Calu3 (cell line): ENCODE results near the gene PRIM2. TPM values are rescaled to one million over a fixed set of nuclear protein-coding genes. Genes with fewer than 3 reads are reported as not detected.
"Not testable (repeated sequence)": the region's sequence is repeated elsewhere in the genome, so short reads cannot be mapped to it uniquely, and the experiment has no call there.

ENCODE experiments used
- BruUV-seq: library from RNA; stranded (reverse); fragments of 400-500 nt; replicated peaks from 2 replicates; lab custom pipeline; 2021; lab: Mats Ljungman, UMichigan
- CTCF ChIA-PET: fragments of 300-600 bp; sonication (Branson Sonifier 250); formaldehyde crosslinking; loops from one replicate; lab custom pipeline; 2022; ENCODE audit warnings: antibody characterized with exemption; lab: Charles Lee
- DNase-seq: peaks from one replicate; pipeline ENCODE4 v3.0.0; 2022
- H3K27ac Mint-ChIP-seq: one replicate; pipeline ENCODE4 v1.8.0; 2022; ENCODE audit warnings: mixed read lengths; ENCODE audit not compliant: unreplicated experiment
- H3K27me3 Mint-ChIP-seq: one replicate; pipeline ENCODE4 v1.8.0; 2022; ENCODE audit warnings: mixed read lengths; ENCODE audit not compliant: unreplicated experiment
- H3K36me3 Mint-ChIP-seq: one replicate; pipeline ENCODE4 v1.8.0; 2022; ENCODE audit warnings: mild to moderate bottlenecking, moderate library complexity, mixed read lengths; ENCODE audit not compliant: insufficient read depth, unreplicated experiment
- H3K4me1 Mint-ChIP-seq: one replicate; pipeline ENCODE4 v1.8.0; 2022; ENCODE audit warnings: mild to moderate bottlenecking, low read depth, mixed read lengths; ENCODE audit not compliant: unreplicated experiment
- H3K4me3 Mint-ChIP-seq: one replicate; pipeline ENCODE4 v1.8.0; 2022; ENCODE audit warnings: mild to moderate bottlenecking, low read depth, moderate library complexity, mixed read lengths; ENCODE audit not compliant: unreplicated experiment
- H3K9me3 Mint-ChIP-seq: one replicate; pipeline ENCODE4 v1.8.0; 2022; ENCODE audit warnings: low read depth, mixed read lengths; ENCODE audit not compliant: unreplicated experiment
- CTCF ChIP-seq: fragments of 200-600 bp; IDR thresholded peaks from one replicate; pipeline ENCODE4 v1.8.0; 2022; ENCODE audit warnings: antibody characterized with exemption; ENCODE audit not compliant: unreplicated experiment
- intact Hi-C: fragments of 100-400 bp; cut with micrococcal nuclease; formaldehyde crosslinking; loops from one replicate; pipeline ENCODE4 v1.10.0; 2022; ENCODE audit not compliant: unreplicated experiment
- total RNA-seq: library from RNA; stranded (reverse); gene quantifications from 2 replicates; pipeline ENCODE4 v1.2.3, GENCODE V29; 2022

PRIM2 gene
- total RNA-seq, 1 experiment from 2014 or later: 32.3 TPM

GRCh38 chr6:57305107-57305506 lies 12.3 kb upstream of the PRIM2 start:
- intact Hi-C loops: no loop called here
- no peak for TF ChIP-seq CTCF
- Mint-ChIP-seq H3K9me3 (no peaks in the 10 kb centered on the region), H3K36me3 (no peaks in the 10 kb centered on the region), H3K4me3 (no peak overlapping the region), H3K27me3 (no peaks in the 10 kb centered on the region), H3K4me1 (no peaks in the 10 kb centered on the region), H3K27ac (no peak overlapping the region)
- CTCF ChIA-PET: no interaction called here
- DNase-seq: no peak
- BruUV-seq: no TSS peak

- no TSS peak for BruUV-seq
- H3K4me3 Mint-ChIP-seq: no peak overlapping the region
- DNase-seq: no peak
- no peaks in the 10 kb centered on the region for H3K27me3 Mint-ChIP-seq
- intact Hi-C loops: no loop called here
- no peaks in the 10 kb centered on the region for H3K36me3 Mint-ChIP-seq
- H3K9me3 Mint-ChIP-seq: no peaks in the 10 kb centered on the region
- no peak for TF ChIP-seq CTCF
- H3K4me1 Mint-ChIP-seq: no peaks in the 10 kb centered on the region
- H3K27ac Mint-ChIP-seq: no peak overlapping the region
- CTCF ChIA-PET: no interaction called here
Measured at GRCh38 chr6:57305761-57306160, 11.7 kb upstream of the PRIM2 start.

- Mint-ChIP-seq H3K4me1 (no peaks in the 10 kb centered on the region), H3K27me3 (no peaks in the 10 kb centered on the region), H3K9me3 (no peaks in the 10 kb centered on the region), H3K4me3 (no peak overlapping the region), H3K27ac (no peak overlapping the region), H3K36me3 (no peaks in the 10 kb centered on the region)
- CTCF ChIA-PET: no interaction called here
- no peak for TF ChIP-seq CTCF
- intact Hi-C loops: no loop called here
- DNase-seq: no peak
- no TSS peak for BruUV-seq
Measured at GRCh38 chr6:57306273-57306672, 11.2 kb upstream of the PRIM2 start.

- H3K27ac Mint-ChIP-seq: no peak overlapping the region
- H3K9me3 Mint-ChIP-seq: no peaks in the 10 kb centered on the region
- H3K36me3 Mint-ChIP-seq: no peaks in the 10 kb centered on the region
- DNase-seq: no peak
- CTCF ChIA-PET: interaction anchor here (1.0 kb wide), 1 partner anchor 10 kb away, joined by 3 read pairs; the partner anchor contains the start of gene PRIM2
- BruUV-seq: no TSS peak
- TF ChIP-seq CTCF: no peak
- intact Hi-C loops: no loop called here
- H3K4me1 Mint-ChIP-seq: no peaks in the 10 kb centered on the region
- H3K27me3 Mint-ChIP-seq: no peaks in the 10 kb centered on the region
- no peak overlapping the region for H3K4me3 Mint-ChIP-seq
Measured at GRCh38 chr6:57307850-57308249, 9.6 kb upstream of the PRIM2 start.

- H3K36me3 Mint-ChIP-seq, H3K27ac Mint-ChIP-seq, H3K27me3 Mint-ChIP-seq, BruUV-seq, intact Hi-C loops, H3K4me1 Mint-ChIP-seq, CTCF ChIA-PET, H3K4me3 Mint-ChIP-seq, H3K9me3 Mint-ChIP-seq, DNase-seq: not testable (repeated sequence)
Measured at GRCh38 chr6:57308755-57309154, 8.7 kb upstream of the PRIM2 start.

GRCh38 chr6:57310095-57310816 lies 7.2 kb upstream of the PRIM2 start:
- H3K9me3 Mint-ChIP-seq, H3K4me1 Mint-ChIP-seq, CTCF ChIA-PET, H3K4me3 Mint-ChIP-seq, H3K36me3 Mint-ChIP-seq, BruUV-seq, H3K27me3 Mint-ChIP-seq, H3K27ac Mint-ChIP-seq, DNase-seq: not testable (repeated sequence)
- intact Hi-C loops: loop anchor here (10.0 kb wide), 2 partner anchors 285 to 355 kb away; partner anchors contain the start of gene BEND6
